Fibroblast of skin of left biceps (primary cell): ENCODE data around the gene DNAJB6.
A peak's percentile ranks its signal among the peaks of the same experiment; 100 is the strongest.

Source experiments
- DNase-seq, 2 experiments: peaks; one replicate each; pipeline ENCODE4 v3.0.0-alpha.2; 2013; ENCODE audit warnings: low read depth in 2 of 2

Gene DNAJB6

GRCh38 chr7:157336383-157337315 lies at the start of gene DNAJB6:
TSS of gene DNAJB6 (plus strand) at chr7:157337004. CDS start at chr7:157358573, 21,569 bp downstream.
- peak; percentile 84 to 87 for DNase-seq

- DNase-seq: no peak
These were observed 45.3 kb upstream of the DNAJB6 start for GRCh38 chr7:157291404-157292080.

GRCh38 chr7:157292258-157292657 lies 44.5 kb upstream of the DNAJB6 start:
- no peak for DNase-seq

GRCh38 chr7:157292770-157293412 lies 43.9 kb upstream of the DNAJB6 start:
- no peak for DNase-seq

GRCh38 chr7:157293413-157293788 lies 43.4 kb upstream of the DNAJB6 start:
- no peak for DNase-seq

GRCh38 chr7:157294773-157295172 lies 42.0 kb upstream of the DNAJB6 start:
- DNase-seq: no peak

- DNase-seq: no peak
These were observed 41.5 kb upstream of the DNAJB6 start for GRCh38 chr7:157295338-157295737.

GRCh38 chr7:157297185-157297584 lies 39.6 kb upstream of the DNAJB6 start:
- no peak for DNase-seq

- DNase-seq: no peak
These were observed 37.5 kb upstream of the DNAJB6 start for GRCh38 chr7:157299317-157299612.

GRCh38 chr7:157299613-157300368 lies 37.0 kb upstream of the DNAJB6 start:
- no peak for DNase-seq

- no peak for DNase-seq
These were observed 36.4 kb upstream of the DNAJB6 start for GRCh38 chr7:157300369-157300825.

- no peak for DNase-seq
These were observed 35.1 kb upstream of the DNAJB6 start for GRCh38 chr7:157301610-157302120.

- DNase-seq: no peak
These were observed 29.7 kb upstream of the DNAJB6 start for GRCh38 chr7:157306846-157307838.

GRCh38 chr7:157309988-157310668 lies 26.7 kb upstream of the DNAJB6 start:
- DNase-seq: peak; percentile 94 to 95

- DNase-seq: no peak
These were observed 26.1 kb upstream of the DNAJB6 start for GRCh38 chr7:157310676-157311185.

GRCh38 chr7:157312941-157313340 lies 23.9 kb upstream of the DNAJB6 start:
- DNase-seq: no peak

GRCh38 chr7:157313645-157314044 lies 23.2 kb upstream of the DNAJB6 start:
- DNase-seq: no peak

- no peak for DNase-seq
These were observed 18.6 kb upstream of the DNAJB6 start for GRCh38 chr7:157318015-157318706.

- no peak for DNase-seq
These were observed 16.2 kb upstream of the DNAJB6 start for GRCh38 chr7:157320608-157320980.
